Thyroid gland (tissue), 4 donors: ENCODE measurements around the gene TMEM223. TPM values are rescaled to one million over a fixed set of nuclear protein-coding genes. Genes with fewer than 3 reads are reported as not detected.
A peak's percentile ranks its signal among the peaks of the same experiment; 100 is the strongest.
"Not testable (repeated sequence)": the region's sequence is repeated elsewhere in the genome, so short reads cannot be mapped to it uniquely, and the experiment has no call there.

Experiments used
- DNase-seq, 2 donors: peaks; one replicate each; pipeline ENCODE4 v3.0.0-alpha.2; 2019
- H3K27ac ChIP-seq, 3 donors: fragments of 200-600 bp; sonication (generic); 1 replicate in 2 of 3; 2 replicates in 1 of 3; pipeline ENCODE4 v1.5.1; 2016 to 2019; ENCODE audit warnings: mild to moderate bottlenecking in 1 of 3, moderate library complexity in 1 of 3
- H3K27me3 ChIP-seq: fragments of 200-600 bp; sonication (generic); one replicate; pipeline ENCODE4 v1.5.1; 2019
- H3K36me3 ChIP-seq, 2 donors: fragments of 200-600 bp; sonication (generic); one replicate each; pipeline ENCODE4 v1.5.1; 2016 to 2019
- H3K4me1 ChIP-seq, 2 donors: fragments of 200-600 bp; sonication (generic); one replicate each; pipeline ENCODE4 v1.5.1; 2017 to 2019
- H3K4me3 ChIP-seq, 3 donors: fragments of 200-600 bp; sonication (generic); replicated peaks in 1 of 3; 1 replicate in 2 of 3; 2 replicates in 1 of 3; pipeline ENCODE4 v1.5.1; 2016; ENCODE audit warnings: mild to moderate bottlenecking in 1 of 3
- H3K9me3 ChIP-seq: fragments of 200-600 bp; sonication (generic); one replicate; pipeline ENCODE4 v1.5.1; 2017
- POLR2A ChIP-seq, 2 donors: fragments of 450-650 bp; IDR thresholded peaks; one replicate each; pipeline ENCODE4 v1.6.1; 2017; ENCODE audit warnings: antibody characterized with exemption in 2 of 2, mild to moderate bottlenecking in 2 of 2, moderate library complexity in 1 of 2
- WGBS, 2 donors: methylation state at CpG; one replicate each; pipeline ENCODE4 v1.1.5; 2017; 5-methylcytosine and 5-hydroxymethylcytosine counted together
- intact Hi-C: fragments of 100-400 bp; cut with DNase I; formaldehyde crosslinking; loops from one replicate; pipeline ENCODE4 v1.15.1; 2023
- total RNA-seq, 4 donors: library from RNA; depleted of rRNA; stranded (reverse); fragments of >200 nt; gene quantifications; one replicate each; pipeline ENCODE4 v1.2.3, GENCODE V29; 2016
- TF ChIP-seq, protein P1 (sequence below), 6 experiments: fragments of 200-600 bp in 3 of 6; fragments of 450-650 bp in 3 of 6; sonication (generic) in 3 of 6; IDR thresholded peaks; one replicate each; pipeline ENCODE4 v1.5.1; 2016 to 2019; ENCODE audit warnings: antibody characterized with exemption in 6 of 6, mild to moderate bottlenecking in 2 of 6, inconsistent platforms in 1 of 6, moderate library complexity in 1 of 6

The TMEM223 gene
- total RNA-seq, 4 donors from 2014 or later, result 9.1 to 46.5 (median 29.7) TPM

DNA sequence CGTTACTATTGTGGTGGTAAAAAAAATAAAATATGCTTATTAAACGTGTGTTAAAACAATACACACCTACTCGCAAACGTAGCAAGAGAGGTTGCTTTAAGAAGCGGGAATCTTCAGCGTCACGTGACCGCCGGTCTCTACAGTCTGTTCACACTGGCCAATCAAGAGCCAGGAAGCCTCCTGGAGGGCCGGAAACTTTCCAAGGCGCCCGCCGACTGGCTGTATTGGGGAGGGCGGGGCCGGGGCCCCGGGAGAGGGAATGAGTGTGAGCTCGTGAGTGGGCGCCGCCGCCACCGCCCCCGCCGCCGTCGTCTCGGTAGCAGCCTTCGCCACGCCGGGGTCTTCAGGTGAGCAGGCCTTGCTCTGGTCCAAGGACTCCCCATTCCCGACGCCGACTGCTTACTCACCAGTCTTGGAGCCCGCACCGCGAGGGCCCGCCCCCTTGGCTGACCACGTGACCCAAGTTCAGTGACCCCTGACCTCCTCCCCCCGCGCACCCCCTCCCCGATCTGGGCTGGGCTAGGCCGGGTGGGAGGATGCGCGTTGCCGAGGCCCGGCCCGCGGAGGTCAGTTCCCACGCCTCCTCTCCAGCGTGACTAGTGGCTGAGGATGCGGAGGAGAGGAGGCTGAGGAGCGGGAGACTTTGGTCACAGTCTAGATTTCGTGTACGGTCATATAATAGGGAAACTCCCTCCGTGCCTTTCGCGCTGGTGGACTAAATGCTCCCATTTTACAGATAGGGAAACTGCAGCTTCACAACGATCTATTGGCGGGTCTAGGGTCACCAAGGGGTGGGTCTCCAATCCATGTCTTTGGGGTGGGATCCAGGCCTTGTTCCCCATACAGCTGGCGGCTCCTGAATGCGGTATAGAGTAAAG lies 20.4 kb downstream of the TMEM223 start, which contains the start of gene TAF6L:
TAF6L (plus strand) TSS at position 253 of the 878 bp plus-strand sequence. CDS start 4,388 bp downstream, outside the sequence.
- WGBS, 2 donors, result 3 to 6% methylated on average over 22 to 60 of the region's 60 CpGs
- peak within 1 kb of the TSS; percentile 89 to 98 (median 95) for H3K27ac ChIP-seq
- peaks cover 5 to 8% of the 10 kb centered on the region in 2 donors for H3K36me3 ChIP-seq
- no peaks in the 10 kb centered on the region for H3K27me3 ChIP-seq
- DNase-seq, result peak; percentile 99
- H3K4me1 ChIP-seq, result peaks cover 12 to 23% of the 10 kb centered on the region in 2 donors
- intact Hi-C loops, result no loop called here
- peak within 1 kb of the TSS; percentile 21 to 40 (median 32) for H3K4me3 ChIP-seq
- TF ChIP-seq POLR2A (IDR thresholded peaks at IDR 0.05), result peak in 1 of 2 donors; percentile 56
- TF ChIP-seq, protein P1, sequence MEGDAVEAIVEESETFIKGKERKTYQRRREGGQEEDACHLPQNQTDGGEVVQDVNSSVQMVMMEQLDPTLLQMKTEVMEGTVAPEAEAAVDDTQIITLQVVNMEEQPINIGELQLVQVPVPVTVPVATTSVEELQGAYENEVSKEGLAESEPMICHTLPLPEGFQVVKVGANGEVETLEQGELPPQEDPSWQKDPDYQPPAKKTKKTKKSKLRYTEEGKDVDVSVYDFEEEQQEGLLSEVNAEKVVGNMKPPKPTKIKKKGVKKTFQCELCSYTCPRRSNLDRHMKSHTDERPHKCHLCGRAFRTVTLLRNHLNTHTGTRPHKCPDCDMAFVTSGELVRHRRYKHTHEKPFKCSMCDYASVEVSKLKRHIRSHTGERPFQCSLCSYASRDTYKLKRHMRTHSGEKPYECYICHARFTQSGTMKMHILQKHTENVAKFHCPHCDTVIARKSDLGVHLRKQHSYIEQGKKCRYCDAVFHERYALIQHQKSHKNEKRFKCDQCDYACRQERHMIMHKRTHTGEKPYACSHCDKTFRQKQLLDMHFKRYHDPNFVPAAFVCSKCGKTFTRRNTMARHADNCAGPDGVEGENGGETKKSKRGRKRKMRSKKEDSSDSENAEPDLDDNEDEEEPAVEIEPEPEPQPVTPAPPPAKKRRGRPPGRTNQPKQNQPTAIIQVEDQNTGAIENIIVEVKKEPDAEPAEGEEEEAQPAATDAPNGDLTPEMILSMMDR (IDR thresholded peaks at IDR 0.05), result peak in 1 of 6 experiments; percentile 25
- no peaks in the 10 kb centered on the region for H3K9me3 ChIP-seq

DNA sequence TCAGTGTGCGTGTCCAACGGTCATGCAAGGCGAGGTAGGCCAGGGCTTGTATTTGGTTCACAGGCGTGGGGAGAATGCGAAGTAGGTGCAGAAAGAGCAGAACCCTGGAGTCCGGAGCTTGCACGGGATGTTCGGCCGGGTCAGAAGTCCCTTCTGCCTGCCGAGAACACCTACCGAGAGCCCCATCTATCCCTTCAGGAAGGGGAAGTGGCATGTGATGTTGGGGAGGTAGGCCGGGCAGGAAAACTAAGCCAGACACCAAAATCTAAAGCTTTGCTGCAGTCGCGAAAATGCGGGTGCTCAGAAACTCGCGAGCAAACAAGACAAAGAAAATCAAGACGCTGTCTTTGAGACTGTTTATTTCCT lies 21.0 kb downstream of the TMEM223 start:
- H3K36me3 ChIP-seq, result peaks cover 8 to 11% of the 10 kb centered on the region in 2 donors
- intact Hi-C loops, result no loop called here
- 3 to 5% methylated on average over 18 of the region's 18 CpGs for WGBS, 2 donors
- peak overlapping the region in 2 of 3 donors; percentile 2 to 40 for H3K4me3 ChIP-seq
- TF ChIP-seq, protein P1 (IDR thresholded peaks at IDR 0.05), result no peak
- no peak for TF ChIP-seq POLR2A (IDR thresholded peaks at IDR 0.05)
- no peaks in the 10 kb centered on the region for H3K9me3 ChIP-seq
- DNase-seq, result peak; percentile 40 to 48
- H3K27me3 ChIP-seq, result no peaks in the 10 kb centered on the region
- peaks cover 12 to 23% of the 10 kb centered on the region in 2 donors for H3K4me1 ChIP-seq
- H3K27ac ChIP-seq, result peak overlapping the region; percentile 89 to 98 (median 95)

DNA sequence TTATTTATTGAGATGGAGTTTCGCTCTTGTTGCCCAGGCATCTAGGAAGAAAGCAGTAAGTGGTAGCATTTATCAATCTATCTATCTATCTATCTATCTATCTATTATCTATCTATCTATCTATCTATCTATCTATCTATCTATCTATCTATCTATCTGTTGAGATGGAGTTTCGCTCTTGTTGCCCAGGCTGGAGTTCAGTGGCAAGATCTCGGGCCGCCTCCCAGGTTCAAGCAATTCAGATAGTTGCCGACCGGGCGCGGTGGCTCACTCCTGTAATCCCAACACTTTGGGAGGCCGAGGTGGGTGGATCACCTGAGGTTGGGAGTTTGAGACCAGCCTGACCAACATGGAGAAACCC lies 31.0 kb downstream of the TMEM223 start:
- Histone ChIP-seq H3K4me1 (peaks cover 9 to 11% of the 10 kb centered on the region in 2 donors), H3K4me3 (peak overlapping the region in 1 of 3 donors; percentile 81), H3K27ac (peak overlapping the region in 2 of 3 donors; percentile 48 to 74)
- H3K27me3 ChIP-seq, H3K9me3 ChIP-seq, H3K36me3 ChIP-seq, intact Hi-C loops, DNase-seq: not testable (repeated sequence)
- WGBS, 2 donors, result 37 to 46% methylated on average over 9 of the region's 9 CpGs

DNA sequence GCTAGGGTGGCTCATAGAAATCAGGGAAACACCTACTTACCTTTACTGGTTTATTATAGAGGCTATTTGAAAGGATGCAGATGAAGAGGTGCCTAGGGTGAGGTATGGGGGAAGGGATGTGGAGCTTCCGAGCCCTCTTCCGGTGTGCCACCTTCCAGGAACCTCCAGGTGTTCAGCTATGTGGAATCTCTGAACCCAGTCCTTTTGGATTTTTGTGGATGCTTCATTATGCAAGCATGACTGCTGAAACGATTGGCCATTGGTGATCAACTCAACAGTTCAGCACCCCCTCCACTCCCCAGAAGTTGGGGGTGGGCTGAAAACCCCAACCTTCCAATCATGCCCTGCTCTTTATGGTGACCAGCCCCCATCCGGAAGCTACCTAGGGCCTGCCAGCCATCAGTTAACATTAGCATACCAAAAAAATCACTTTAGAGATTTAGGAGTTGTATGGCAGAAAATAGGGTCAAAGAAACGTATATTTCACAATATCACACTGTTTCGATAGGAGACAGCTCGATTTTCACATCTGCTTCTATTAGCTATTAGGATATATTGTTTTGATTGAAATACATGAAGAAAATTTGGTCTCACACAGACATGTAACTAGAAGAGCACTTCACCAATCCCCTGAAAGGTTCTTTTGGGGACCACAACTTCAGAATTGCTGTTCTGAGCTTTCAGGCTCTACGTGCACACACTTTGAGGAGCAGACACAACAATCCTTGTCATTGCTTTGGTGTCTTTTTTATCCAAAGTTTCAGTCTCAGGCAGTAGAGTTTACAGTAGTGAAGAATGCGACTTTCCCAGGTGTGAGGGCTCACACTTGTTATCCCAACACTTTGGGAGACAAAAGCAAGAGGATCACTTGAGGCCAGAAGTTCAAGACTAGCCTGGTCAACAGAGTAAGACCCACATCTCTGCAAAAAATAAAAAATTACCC lies 33.7 kb downstream of the TMEM223 start:
- no peaks in the 10 kb centered on the region for H3K27me3 ChIP-seq
- no peak overlapping the region for H3K27ac ChIP-seq
- no peaks in the 10 kb centered on the region for H3K36me3 ChIP-seq
- intact Hi-C loops, result no loop called here
- H3K9me3 ChIP-seq, result no peaks in the 10 kb centered on the region
- DNase-seq, result no peak
- no peak overlapping the region for H3K4me3 ChIP-seq
- peaks cover 13 to 19% of the 10 kb centered on the region in 2 donors for H3K4me1 ChIP-seq
- WGBS, 2 donors, result 59% methylated on average over 9 of the region's 9 CpGs
- TF ChIP-seq, protein P1 (IDR thresholded peaks at IDR 0.05), result no peak
- TF ChIP-seq POLR2A (IDR thresholded peaks at IDR 0.05), result no peak

DNA sequence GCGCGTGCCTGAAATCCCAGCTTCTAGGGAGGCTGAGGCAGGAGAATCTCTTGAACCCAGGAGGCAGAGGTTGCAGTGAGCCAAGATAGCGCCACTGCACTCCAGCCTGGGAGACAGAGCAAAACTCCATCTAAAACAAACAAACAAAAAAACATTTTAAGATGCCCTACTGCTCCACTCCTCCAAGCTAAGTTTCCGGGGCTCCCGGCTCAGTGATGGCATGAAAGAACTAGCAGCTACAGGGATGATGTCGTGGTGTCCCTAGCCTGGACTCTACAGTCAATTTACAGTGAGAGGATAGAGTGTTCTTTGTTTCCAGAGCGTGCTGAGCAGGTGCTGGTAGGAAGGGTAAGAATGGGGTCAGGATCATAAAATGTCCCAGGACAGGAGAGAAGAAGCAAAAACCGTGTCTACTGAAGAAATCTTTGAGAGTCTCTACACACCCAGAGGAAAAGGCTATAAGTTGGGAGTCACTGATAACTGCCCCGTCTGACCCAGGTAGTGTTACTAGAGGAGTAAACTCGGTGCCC lies 36.7 kb downstream of the TMEM223 start:
- WGBS, 2 donors, result 81% methylated on average over 10 of the region's 10 CpGs
- TF ChIP-seq, protein P1 (IDR thresholded peaks at IDR 0.05), result no peak
- no peak for TF ChIP-seq POLR2A (IDR thresholded peaks at IDR 0.05)
- no peak overlapping the region for H3K27ac ChIP-seq
- no peaks in the 10 kb centered on the region for H3K27me3 ChIP-seq
- DNase-seq, result no peak
- peaks cover 7 to 9% of the 10 kb centered on the region in 2 donors for H3K36me3 ChIP-seq
- H3K4me1 ChIP-seq, result peaks cover 10 to 21% of the 10 kb centered on the region in 2 donors
- intact Hi-C loops, result no loop called here
- H3K4me3 ChIP-seq, result no peak overlapping the region
- H3K9me3 ChIP-seq, result no peaks in the 10 kb centered on the region
